K562 (cell line): ENCODE measurements around the gene TXNRD2. TPM values are rescaled to one million over a fixed set of nuclear protein-coding genes. Genes with fewer than 3 reads are reported as not detected.

Experiments used
- ATF1 ChIP-seq, 2 experiments: fragments of 450-650 bp in 1 of 2; IDR thresholded peaks; 2 replicates each; pipeline ENCODE4 v1.6.1; 2016; ENCODE audit warnings: missing compliant biosample characterization in 1 of 2, missing genetic modification characterization in 1 of 2
- BRF2 ChIP-seq: IDR thresholded peaks from 3 replicates; pipeline ENCODE4 v1.6.1; 2011; ENCODE audit warnings: borderline replicate concordance, mild to moderate bottlenecking; ENCODE audit not compliant: insufficient read length, insufficient read depth
- CUX1 ChIP-seq: fragments of 200-800 bp; sonication (Bioruptor generic); IDR thresholded peaks from 2 replicates; pipeline ENCODE4 v1.6.1; 2016; ENCODE audit warnings: missing genetic modification characterization, missing compliant biosample characterization
- KAT2B ChIP-seq: IDR thresholded peaks from one replicate; pipeline ENCODE4 v1.6.1; 2012; ENCODE audit warnings: low read depth, mild to moderate bottlenecking, control low read depth, inconsistent platforms, low read length, moderate library complexity
- MYC ChIP-seq, 2 experiments: fragments of 250-450 bp in 1 of 2; sonication (Bioruptor Pico) in 1 of 2; IDR thresholded peaks; 2 replicates each; pipeline versions ENCODE4 v1.5.1 to v1.6.1; 2012 to 2021; ENCODE audit warnings: low read depth in 2 of 2, borderline replicate concordance in 1 of 2, improper control_type of control experiment in 1 of 2, low read length in 1 of 2, mild to moderate bottlenecking in 1 of 2, moderate library complexity in 1 of 2
- PCBP1 ChIP-seq: fragments of 200-400 bp; formaldehyde crosslinking; IDR thresholded peaks from 2 replicates; pipeline ENCODE4 v1.6.1; 2018; ENCODE audit warnings: mild to moderate bottlenecking, low read depth, low read length; ENCODE audit not compliant: poor library complexity, severe bottlenecking
- POLR2G ChIP-seq: fragments of 200-400 bp; formaldehyde crosslinking; IDR thresholded peaks from 2 replicates; pipeline ENCODE4 v1.6.1; 2017; ENCODE audit warnings: low read depth, mild to moderate bottlenecking, antibody characterized with exemption, low read length, moderate library complexity
- PURB ChIP-seq: sonication (generic); formaldehyde crosslinking; IDR thresholded peaks from 2 replicates; pipeline ENCODE4 v1.9.0; 2021; ENCODE audit warnings: low read depth, mild to moderate bottlenecking, missing genetic modification reagents
- SMAD1 ChIP-seq: fragments of 150-350 bp; IDR thresholded peaks from 2 replicates; pipeline ENCODE4 v1.6.1; 2014; ENCODE audit warnings: low read length, low read depth; ENCODE audit not compliant: partially characterized antibody
- SP2 ChIP-seq: IDR thresholded peaks from 2 replicates; pipeline ENCODE4 v1.6.1; 2011; ENCODE audit warnings: mild to moderate bottlenecking, low read depth, low read length, moderate library complexity; ENCODE audit not compliant: poor library complexity, severe bottlenecking; ENCODE audit errors: extremely low read depth
- ZFPM2 ChIP-seq: fragments of 250-450 bp; sonication (Bioruptor Pico); IDR thresholded peaks from 2 replicates; pipeline ENCODE4 v1.5.1; 2022; ENCODE audit warnings: mild to moderate bottlenecking
- ZNF347 ChIP-seq: fragments of 450-650 bp; formaldehyde crosslinking; IDR thresholded peaks from 2 replicates; pipeline ENCODE4 v1.4.0; 2020; ENCODE audit warnings: low read depth, mild to moderate bottlenecking, moderate library complexity
- ZNF398 ChIP-seq: fragments of 250-450 bp; sonication (Bioruptor Pico); IDR thresholded peaks from 2 replicates; pipeline ENCODE4 v1.8.0; 2021; ENCODE audit warnings: moderate library complexity, mild to moderate bottlenecking, inconsistent platforms
- ZNF512 ChIP-seq: IDR thresholded peaks from 2 replicates; pipeline ENCODE4 v1.6.1; 2016; ENCODE audit warnings: missing genetic modification characterization, missing compliant biosample characterization
- polyA plus RNA-seq, 8 experiments: library from polyadenylated mRNA; depleted of rRNA in 4 of 8; stranded (reverse) in 5 of 8; unstranded in 3 of 8; fragments of >200 nt; fragmentation: Nextera tagmentation in 2 of 8; fragmentation: Illumina TruSeq in 1 of 8; extraction: Ambion mirVana in 2 of 8; extraction: Trizol in 1 of 8; gene quantifications; 2 replicates each; pipeline versions ENCODE4 v1.2.1 to v1.2.3, GENCODE V29; 2011 to 2014; ENCODE audit warnings: inconsistent platforms in 1 of 8, missing spikeins in 1 of 8
- total RNA-seq, 7 experiments: library from RNA; depleted of rRNA in 6 of 7; stranded (reverse); fragments of >200 nt in 6 of 7; fragmentation: Illumina TruSeq in 2 of 7; extraction: Trizol in 2 of 7; gene quantifications; 2 replicates each; pipeline versions ENCODE4 v1.2.1 to v1.2.3, GENCODE V29; 2011 to 2021; ENCODE audit warnings: low replicate concordance in 1 of 7

The TXNRD2 gene
- total and polyA plus RNA-seq, 9 of the 15 experiments (the other 6 are each of a cell fraction or from before 2014, with no cell fraction given): 3.3 to 80.2 (median 49.4) TPM

GRCh38 chr22:19976671-19977070, 35.1 kb upstream of the TXNRD2 start (continued):
- TF ChIP-seq ZFPM2 (CRISPR knock-in tag) (no peak), PURB (CRISPR knock-in tag) (no peak), ZNF347 (CRISPR knock-in tag) (no peak), ZNF398 (CRISPR knock-in tag) (no peak), POLR2G (no peak; the same call in none of the 2 replicates), KAT2B (no peak), MYC (IDR thresholded peaks at IDR 0.05; ENCODE audit: low read depth, low read length) (no peak), MYC (CRISPR knock-in tag; IDR thresholded peaks at IDR 0.05; ENCODE audit: borderline replicate concordance, low read depth) (no peak), SP2 (no peak), PCBP1 (no peak), ATF1 (CRISPR knock-in tag; IDR thresholded peaks at IDR 0.05) (no peak), ATF1 (tag; IDR thresholded peaks at IDR 0.05) (no peak), ZNF512 (tag) (no peak), BRF2 (no peak), CUX1 (CRISPR knock-in tag) (no peak), SMAD1 (no peak)
